HG03439 (cell line): ENCODE results near the gene PHYH.
A peak's percentile ranks its signal among the peaks of the same experiment; 100 is the strongest.
"Not testable (repeated sequence)": the region's sequence is repeated elsewhere in the genome, so short reads cannot be mapped to it uniquely, and the experiment has no call there.

Source experiments
- ATAC-seq: cut with Tn5 transposase; IDR thresholded peaks from one replicate; pipeline ENCODE4 v1.9.1; 2021; ENCODE audit warnings: mild to moderate bottlenecking, moderate library complexity; ENCODE audit not compliant: unreplicated experiment

PHYH gene

DNA sequence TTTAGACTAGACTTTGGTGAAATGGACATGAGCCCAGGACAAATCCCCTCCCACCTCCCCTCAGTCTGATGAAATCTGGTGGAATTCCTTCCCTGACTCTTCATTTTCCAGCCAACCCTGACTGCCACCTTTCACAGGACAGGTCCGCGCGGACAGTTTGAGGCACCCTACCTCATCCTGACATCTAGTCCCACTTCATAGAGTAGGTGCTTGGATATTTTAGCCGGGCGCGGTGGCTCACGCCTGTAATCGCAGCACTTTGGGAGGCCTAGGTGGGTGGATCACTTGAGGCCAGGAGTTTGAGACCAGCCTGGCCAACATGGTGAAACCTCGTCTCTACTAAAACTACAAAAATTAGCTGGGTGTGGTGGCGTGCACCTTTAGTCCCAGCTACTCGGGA, 23.7 kb downstream of the PHYH start:
- not testable (repeated sequence) for ATAC-seq

DNA sequence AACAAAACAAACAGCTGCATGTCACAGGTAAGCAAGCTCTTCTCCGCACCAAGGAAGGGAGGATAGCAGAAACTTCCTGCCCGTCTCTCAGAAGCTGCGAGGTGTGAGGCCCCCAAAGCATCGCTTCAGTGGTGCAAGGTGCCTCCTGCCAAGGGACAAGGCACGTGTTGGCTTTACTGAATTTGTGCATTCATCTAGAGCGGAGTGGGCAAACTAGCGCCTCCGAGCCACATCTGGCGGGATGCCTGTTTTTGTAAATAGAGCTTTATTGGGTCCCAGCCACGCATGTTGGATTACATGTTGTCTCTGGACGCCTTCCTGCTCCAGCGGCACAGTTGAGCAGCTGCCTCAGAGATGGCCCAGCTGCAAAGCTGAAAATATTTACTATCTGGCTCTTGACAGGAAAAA, 27.7 kb downstream of the PHYH start:
- peak; percentile 46 for ATAC-seq

DNA sequence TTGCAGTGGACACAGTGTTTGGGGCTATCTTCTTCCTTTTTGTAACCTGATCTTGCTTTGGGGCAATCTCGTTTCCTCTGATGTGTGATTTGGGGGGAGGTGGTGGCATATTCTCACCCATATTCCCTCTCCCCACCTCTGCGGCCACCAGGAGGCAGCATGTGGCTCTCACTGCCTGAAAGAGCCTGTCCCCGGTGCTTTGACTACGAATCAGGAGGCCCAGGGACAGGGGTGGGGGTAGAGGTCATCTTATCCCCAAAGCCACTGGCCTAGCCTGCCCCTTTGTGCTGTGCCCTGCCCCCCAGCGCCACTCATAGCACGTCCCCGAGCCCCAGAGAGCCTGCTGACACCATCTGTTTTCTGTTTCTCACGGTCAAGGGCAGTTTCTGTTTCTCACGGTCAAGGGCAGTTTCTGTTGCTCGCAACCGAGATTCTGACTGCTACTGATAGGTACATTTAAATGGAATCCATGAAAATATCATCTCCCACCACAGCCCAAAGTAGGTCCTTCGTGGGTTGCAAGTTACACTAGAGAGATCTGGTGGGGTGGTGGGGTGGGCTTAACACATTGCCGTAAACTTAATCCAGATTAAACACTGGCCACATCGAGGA, 28.2 kb downstream of the PHYH start:
- peak; percentile 78 for ATAC-seq

DNA sequence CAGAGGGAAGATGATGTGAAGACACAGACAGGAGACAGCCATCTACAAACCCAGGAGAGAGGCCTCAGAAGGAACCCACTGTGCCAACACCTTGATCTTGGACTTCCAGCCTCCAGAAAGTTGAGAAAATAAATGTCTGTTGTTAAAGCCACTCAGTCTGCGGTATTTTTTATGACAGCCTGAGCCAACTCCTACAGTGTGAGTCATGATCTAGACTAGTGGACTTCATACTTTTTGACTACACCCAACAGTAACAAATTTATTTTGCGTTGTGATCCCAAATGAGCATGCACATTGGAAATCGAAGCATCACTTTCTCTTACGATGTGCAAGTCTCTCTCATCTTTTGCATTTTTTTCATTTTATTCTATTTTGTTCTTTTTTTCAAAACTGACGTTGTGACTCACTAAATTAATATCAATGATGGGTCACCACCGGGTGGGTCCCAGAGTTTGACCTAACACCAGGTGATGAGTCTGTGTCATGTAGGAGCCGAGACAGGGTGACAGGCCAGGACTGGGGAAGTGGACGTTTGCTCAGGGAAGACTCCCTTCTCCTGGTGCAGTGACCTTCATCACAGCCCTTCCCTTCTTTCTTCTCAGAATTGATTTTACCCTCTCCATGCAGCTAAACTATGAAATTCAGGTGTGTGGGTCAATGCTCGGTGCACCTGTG, 28.9 kb downstream of the PHYH start:
- ATAC-seq: no peak

DNA sequence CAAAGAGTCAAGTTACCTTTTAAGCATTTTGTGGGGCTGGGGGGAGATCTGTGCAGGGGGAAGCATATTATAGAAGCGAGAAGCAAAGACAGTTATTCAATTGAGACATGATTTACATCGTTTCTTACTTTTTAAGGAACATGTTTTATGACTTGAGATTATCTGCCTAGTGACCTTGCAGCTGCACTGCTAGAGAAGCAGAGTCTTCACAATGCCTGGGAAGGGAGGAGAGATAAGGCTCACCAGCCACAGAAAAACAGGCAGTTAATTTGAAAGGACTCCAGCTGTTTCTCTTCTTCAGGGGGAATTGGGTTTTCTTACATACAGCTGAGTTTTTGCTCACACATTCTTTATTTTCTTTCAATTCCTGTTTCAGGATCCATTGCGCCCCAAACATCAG, 31.0 kb downstream of the PHYH start:
- ATAC-seq: no peak

DNA sequence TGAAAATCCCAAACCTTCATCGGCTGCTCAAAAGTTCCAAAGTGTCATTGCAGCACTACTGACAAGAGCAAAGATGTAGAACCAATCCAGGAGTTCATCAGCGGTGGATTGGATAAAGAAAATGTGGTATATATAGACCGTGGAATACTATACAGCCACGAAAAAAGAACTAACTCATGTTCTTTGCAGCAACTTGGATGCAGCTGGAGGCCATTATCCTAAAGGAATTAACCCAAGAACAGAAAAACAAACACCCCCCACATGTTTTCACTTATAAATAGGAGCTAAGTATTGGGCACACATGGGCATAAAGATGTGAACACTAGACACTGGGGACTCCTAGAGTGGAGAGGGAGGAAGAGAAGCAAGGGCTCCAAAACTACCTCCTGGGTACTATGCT, 31.6 kb downstream of the PHYH start:
- ATAC-seq: no peak

DNA sequence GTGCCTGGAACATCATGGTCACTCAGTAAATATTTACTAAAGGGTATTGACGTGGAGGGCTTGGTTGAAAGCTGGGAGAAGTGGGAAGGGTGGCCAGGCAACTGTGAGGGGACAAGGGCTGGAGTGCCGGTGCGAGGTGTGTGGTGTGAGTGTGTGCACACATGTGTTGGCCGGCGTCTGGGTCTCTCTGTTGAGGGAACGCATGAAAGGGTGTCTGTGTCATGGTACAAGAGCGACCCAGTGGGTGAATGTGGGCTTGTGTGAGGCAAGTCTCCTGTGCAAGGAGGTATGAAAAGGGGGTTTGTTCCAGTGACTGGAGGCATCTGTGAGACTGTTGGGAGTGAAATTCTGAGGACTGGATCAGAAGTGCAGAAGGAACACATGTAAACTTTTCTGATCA, 36.3 kb downstream of the PHYH start:
- no peak for ATAC-seq

DNA sequence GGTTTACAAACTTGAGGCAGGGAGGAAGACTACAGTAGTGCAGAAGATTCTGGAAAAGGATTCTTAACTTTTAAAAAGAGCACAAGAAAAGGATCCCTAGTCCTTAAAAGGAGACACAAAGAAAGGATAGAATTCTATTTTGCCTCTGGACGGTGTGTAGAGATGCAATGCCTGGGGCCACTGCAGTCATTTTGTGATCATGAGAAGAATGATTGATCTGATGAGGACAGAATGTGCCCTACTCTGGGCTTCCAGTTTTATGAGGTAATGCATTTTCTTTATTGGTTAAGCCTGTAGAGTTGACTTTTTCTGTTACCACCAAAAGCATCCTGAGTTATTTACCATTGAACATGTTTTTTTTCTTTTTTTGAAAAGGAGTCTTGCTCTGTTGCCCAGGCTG, 37.4 kb downstream of the PHYH start:
- ATAC-seq: no peak

DNA sequence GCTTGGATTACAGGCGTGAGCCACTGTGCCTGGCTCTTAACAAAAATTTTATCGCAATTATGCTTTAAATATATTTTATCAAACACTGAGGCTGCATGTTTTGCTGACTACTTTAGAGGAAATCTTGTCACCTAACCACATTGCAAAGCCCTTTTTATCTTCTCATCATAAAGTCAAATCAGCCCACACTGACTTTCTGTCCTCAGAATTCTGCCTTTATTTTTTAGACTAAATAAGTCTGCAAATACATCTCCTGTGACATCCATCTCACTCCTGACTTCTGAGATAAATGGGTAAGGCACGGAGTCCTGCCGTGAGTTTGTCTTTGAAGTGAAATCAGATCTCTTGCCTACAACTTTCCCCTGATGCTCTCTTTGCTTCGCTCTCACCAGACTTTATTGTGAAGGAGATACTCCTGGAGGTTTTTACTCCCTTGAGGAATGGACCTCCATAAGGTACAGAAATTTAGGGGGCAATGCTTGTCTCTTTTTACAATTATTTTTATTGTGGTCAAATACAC, 42.2 kb downstream of the PHYH start:
- ATAC-seq: no peak

DNA sequence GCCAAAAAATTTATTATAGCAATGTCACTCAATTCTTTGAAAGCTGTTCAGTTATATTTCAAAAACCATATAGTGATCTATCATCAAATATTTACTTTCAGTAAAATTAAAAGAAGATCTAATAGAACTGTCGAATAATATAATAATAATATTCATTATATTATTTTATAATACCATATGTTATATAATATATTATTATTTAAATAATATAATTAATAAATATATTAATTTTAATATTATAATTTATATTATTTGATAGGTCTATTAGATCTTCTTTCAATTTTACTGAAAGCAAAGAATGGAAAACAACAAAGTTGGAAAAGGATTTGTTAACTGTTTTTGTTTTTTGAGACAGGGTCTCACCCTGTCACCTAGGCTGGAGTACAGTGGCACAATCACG, 43.2 kb downstream of the PHYH start:
- ATAC-seq: no peak

DNA sequence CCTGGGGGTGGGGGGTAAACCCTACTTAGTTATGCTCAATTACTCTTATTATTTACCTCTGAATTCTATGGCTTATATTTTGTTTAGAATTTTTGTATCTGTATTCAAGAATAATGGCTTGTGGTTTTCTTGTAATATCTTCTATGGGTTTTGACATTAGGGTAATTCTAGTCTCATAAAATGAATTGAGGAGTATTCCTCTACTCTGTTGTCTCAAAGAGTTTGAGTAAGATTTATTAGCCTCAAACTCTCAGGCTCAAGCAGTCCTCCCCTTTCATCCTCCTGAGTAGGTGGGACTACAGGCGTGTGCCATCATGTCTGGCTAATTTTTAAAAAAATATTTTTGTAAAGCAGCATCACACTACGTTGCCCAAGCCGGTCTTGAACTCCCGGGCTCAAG, 46.1 kb downstream of the PHYH start:
- no peak for ATAC-seq

DNA sequence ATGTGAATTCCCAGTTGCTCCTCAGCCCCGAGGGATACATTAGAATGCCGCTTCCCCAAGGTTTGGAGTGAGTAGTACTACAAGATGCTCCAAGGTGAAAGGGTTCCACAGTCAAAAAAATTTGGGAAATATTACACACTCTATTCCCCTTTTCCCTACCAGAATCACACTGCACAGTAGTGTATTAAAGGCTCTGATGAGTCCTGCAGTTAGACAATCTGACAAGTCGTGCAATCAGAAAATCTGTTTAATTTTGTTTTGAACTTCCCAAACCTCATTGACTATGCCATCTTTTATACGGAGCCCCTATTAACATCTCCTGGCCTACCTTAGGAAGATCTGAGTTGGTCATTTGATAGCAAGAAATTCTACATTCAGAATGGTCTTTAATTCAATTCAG, 52.1 kb downstream of the PHYH start:
- ATAC-seq: no peak

DNA sequence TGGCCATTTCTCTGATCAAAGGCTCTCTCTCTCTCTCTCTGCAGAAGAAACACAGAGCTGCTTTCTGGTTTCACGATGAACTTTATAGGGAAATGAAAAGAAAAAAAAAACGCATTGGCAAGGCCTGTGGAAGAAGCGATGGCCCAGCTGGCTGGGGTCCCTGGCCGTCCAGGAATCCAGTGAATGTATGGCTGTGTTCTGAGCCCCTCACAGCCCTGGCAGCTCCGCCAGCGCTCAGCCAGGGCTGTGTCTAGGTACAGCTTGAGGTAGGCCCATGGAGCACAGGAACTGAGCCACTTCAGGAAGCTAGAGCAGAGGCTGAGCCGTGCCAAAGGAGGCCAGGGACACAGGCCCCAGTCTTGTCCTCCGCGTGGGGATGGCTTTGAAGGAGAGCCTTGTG, 52.6 kb downstream of the PHYH start:
- ATAC-seq: no peak

DNA sequence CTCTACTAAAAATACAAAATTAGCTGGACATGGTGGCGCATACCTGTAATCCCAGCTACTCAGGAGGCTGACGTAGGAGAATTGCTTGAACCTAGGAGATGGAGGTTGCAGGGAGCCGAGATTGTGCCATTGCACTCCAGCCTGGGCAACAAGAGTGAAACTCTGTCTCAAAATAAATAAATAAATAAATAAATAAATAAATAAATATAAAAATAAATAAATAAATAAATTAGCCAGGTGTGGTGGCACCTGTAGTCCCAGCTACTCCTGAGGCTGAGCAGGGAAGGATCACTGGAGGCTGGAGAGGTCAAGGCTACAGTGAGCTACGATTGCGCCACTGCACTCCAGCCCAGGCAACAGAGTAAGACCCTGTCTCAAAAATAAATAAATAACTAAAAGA, 57.6 kb downstream of the PHYH start:
- not testable (repeated sequence) for ATAC-seq

DNA sequence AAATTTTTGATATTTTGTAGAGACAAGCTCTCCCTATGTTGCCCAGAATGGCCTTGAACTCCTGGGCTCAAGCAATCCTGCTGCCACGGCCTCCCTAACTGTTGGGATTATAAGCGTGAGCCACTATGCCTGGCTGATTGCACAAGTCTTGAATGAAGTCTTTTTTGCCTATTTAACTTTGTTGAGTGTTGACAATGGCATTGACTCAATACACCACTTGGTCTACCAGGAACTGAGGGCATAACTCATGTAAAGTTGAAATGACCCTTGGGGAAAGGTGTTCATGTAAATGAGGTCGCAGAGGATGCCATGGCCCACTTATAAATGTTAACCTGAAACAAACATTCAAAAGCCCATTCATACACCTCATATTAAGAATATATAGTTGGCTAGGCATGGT, 58.3 kb downstream of the PHYH start:
- ATAC-seq: no peak

DNA sequence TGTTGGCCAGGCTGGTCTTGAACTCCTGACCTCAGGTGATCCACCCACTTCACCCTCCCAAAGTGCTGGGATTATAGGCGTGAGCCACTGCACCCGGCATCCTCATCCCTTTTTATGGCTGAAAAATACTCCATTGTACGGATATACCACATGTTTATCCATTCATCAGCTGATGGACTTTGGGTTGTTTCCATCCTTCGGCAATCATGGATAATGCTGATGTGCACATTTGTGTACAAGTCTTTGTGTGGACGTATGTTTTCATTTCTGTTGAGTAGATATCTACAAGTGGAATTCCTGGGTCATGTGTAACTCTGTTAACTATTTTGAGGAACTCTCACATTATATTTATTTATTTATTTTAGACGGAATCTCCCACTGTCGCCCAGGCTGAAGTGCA, 59.9 kb downstream of the PHYH start:
- no peak for ATAC-seq

DNA sequence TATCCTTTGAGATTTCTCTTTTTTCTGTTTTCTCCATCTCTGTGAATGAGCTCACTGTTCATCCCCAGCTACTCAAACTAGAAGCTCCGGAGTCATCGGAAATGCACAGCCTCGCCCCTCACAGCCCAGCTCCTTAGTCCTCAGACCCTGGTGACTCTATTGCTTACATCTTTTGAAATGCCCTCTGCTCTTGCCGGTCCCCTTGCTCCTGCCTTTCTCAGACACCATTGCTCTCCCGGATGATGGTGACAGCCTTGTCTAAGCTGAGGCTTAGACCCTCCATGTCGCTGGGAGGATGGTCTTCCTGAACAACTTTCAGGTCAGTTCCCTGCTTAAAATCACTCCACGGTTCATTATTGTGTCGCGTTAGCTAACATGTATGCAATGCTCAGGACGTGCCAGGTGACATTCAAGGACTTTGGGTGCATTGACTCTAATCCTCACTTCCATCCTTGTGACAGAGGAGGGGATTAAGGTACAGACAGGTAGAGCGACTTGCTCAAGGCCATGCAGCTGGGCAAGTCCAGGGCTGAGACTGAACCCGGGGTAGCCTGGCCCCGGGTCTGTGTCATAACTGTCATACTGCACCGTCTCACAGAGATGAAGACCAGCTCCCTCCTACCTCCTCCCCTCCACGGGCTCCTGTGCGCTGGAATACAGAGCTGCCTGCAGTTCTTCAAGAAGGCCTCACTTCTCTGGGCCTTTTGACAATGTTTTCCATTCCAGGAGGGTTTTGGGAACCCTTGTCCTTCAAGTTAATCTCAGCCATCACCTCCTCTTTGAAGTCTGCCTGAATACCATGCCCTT, 61.4 kb downstream of the PHYH start:
- no peak for ATAC-seq

DNA sequence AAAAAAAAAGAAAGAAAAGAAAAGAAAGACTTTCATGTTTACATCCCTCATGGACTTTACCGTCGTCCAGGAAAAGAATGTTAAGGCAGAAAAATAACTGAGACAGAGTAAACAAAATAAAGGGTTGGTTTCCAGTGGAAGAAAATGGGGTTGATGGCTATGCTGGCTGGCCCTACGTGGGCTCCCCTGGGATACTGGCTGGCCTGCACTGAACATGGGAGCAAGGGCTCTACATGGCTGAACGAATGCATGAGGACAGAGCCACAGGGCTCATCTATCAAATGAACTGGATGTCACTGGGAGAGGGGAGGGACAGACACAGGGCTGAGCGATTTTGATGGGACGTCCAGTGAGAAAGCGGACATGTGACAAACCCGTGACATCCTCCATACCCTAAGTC, 63.2 kb downstream of the PHYH start:
- ATAC-seq: no peak

DNA sequence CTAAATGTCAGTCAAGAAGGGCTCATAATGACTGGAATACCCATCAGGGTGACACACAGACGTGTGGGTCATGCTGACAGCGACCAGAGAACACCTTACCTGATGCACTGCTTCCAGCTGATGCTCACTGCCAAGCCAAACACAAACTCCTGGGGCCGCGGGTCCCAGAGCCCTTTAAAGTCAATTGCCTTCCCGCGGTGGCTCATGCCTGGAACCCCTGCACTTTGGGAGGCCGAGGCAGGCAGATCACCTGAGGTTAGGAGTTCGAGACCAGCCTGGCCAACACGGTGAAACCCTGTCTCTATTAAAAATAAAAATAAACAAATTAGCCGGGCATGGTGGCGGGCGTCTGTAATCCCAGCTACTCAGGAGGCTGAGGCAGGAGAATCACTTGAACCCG, 65.1 kb downstream of the PHYH start:
- ATAC-seq: not testable (repeated sequence)

DNA sequence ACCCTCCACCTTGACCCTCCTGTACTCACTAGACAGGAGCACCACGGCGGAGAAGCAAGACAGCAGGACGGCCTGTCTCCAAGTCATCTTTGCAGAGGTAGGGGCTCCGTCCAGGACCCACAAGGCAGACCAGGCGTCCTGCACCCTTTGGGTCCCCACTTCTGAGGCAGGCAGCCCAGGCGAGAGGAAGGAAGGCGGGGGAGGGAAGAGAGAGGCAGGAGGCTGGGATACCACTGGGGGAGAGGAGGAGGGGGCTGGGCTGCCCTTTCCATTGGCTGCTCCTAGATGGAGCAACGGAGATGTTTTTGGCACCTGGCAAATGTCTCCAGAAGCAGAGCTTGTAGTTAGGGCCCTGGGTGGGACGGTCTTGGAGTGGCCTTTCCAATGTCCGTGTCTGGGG, 65.7 kb downstream of the PHYH start, which contains the start of gene UCMA:
UCMA (minus strand) TSS at position 203 of the 400 bp plus-strand sequence; CDS start at position 87, 116 bp downstream.
- ATAC-seq: no peak

DNA sequence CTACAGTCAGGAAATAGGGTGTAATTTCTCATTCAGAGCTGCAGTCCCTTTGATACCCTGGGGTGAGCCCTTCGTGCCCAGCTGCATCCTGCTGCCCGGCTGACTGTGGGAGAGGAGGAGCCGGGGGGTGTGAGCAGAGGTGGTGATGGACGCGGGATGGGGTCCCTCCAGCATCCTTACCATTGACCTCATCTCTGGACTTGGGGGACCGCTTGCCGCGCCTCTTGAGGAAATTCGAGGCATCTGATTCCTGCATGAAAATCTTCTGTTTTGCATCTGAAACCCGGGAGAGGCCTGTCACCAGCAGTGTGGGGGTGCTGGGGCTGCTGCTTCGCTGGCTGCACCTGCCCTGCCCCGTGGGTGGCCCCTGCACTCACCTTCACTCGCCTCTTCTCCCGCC, 66.5 kb downstream of the PHYH start:
- no peak for ATAC-seq

DNA sequence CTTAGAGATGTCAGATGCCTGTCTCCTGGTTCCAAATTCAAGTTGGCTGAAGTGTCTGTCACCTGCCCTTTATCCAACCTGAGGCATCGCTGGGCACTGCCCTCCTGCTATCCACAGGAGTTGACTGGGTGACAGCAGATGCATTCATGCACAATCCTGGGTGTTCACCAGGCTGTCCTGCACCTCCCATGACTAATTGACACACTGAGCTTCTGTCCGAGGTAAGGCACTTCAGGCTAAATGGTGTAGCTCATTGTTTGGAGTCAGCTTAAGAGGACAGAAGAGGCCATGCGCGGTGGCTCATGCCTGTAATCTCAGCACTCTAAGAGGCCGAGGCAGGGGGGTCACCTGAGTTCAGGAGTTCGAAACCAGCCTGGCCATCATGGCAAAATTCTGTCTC, 68.1 kb downstream of the PHYH start:
- no peak for ATAC-seq
